HG02885 (cell line): ENCODE results near the gene ZNF688.

Experiments used
- ATAC-seq: cut with Tn5 transposase; IDR thresholded peaks from one replicate; pipeline ENCODE4 v1.9.1; 2021; ENCODE audit warnings: mild to moderate bottlenecking; ENCODE audit not compliant: unreplicated experiment, poor library complexity

ZNF688 gene

DNA sequence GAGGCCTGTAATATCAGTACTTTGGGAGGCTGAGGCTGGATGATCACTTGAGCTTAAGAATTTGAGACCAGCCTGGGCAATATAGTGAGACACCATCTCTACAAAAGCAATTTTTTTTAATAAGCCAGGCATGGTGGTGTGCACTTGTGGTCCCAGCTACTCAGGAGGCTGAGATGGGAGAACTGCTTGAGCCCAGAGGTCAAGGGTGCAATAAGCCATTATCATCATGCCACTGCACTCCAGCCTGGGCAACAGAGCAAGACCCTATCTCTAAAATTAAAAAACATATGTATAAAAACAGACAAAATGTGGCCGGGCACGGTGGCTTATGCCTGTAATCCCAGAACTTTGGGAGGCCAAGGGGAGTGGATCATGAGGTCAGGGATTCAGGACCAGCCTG is 17.1 kb upstream of the ZNF688 start:
- no peak for ATAC-seq

DNA sequence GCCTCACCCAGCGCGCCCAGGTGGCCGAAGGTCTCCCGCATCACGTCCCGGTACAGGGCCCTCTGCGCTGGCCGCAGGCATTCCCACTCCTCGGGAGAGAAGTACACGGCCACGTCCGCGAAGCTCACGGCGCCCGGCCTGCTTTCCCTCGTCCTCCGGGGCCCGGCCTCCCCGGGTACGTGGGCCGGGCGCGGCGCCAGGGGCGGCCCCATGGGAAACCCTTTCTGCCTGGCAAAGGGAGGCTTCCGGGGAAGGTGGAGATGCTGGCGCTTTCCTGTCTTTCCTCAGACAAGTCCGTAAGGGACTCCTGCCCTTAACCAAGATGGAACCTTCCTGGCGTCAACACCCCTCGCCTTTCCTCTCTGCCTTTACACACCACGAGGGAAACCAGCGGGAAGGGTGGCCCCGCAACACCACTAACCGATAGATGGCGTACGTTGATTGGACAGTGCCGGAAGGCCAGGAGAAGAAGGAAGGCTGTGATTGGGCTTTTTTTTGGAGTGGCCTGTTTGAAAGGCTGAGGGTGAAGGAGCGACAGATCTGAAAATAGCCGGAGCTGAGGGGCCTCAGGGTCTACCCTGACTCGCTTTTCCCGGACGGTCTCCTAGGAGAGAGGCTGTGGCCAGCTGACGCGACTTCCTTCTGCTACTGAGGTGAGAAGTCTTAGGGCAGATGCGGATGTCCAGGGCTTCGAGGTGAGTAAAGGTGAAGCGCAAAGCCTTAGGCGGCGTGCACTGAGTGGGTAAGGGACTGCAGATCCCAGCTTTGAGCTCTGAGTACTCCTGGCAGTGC is 14.1 kb upstream of the ZNF688 start, which contains the start of gene ZNF785:
TSS of gene ZNF785 (minus strand) at position 298 of the 792 bp plus-strand sequence. CDS start at position 212, 86 bp downstream.
- ATAC-seq: peak; percentile 91

DNA sequence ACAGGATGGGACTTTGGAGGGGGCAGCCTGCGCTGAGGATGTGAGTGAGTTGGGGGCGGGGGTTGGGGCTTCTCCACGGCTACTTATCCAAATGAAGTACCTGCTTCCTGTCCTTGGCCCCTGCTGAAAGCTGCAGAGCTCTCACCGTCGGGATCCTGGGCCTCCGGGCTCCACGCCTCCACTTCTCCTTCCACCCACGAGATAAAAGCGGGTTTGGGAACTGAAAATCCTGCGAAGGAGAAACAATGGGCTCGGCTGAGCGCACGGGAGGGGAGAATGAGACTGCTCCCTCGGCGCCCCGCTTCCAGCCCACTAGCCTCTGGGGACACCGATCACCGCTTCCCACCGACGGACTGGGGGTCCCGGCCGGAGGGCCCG is 13.5 kb upstream of the ZNF688 start:
- ATAC-seq: peak; percentile 35

DNA sequence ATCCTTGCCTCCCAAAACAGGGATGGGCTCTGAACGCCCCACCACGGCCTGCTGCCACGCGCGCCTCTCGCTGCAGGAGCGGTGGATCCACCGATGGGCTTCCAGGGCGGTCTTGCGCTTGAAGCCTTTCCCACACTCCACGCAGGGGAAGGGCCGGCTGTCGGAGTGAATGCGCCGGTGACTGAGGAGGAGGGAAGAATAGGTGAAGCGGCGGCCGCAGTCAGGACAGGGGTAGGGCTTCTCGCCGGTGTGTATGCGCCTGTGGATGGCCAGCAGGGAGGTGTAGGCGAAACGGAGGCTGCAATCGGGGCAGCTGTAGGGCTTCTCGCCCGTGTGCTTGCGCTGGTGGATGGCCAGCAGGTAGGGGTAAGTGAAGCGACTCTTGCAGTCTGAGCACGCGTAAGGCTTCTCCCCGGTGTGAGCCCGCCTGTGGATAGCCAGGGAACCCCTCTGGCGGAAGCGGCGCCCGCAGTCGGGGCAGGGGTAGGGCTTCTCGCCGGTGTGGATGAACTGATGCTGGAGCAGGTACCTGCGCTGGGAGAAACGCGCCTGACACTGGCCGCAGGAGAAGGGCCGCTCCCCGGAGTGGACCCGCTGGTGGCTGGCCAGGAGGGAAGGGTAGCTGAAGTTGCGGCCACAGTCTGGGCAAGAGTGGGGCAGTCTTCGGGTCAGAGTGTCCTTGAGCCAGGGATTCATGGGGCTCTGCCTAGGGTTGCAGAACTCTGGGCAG is 11.3 kb upstream of the ZNF688 start:
- ATAC-seq: no peak

DNA sequence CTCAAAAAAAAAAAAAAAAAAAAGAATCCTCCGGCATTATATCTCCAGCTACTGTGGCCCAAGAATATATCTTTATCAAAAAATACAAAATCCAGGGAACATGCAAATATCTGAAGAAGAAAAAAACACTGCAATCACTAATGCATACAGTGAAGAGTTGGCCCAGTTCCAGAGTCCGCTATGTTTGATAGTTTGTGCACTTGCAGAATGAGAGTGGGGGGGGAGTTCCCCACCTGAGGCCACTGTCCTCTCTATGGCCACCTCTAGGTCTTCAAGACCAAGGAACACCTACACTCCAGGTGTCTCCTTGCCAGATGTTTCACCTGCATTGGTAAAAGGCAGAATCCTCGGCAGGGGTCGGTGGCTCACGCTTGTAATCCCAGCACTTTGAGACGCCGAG is 9.9 kb upstream of the ZNF688 start:
- ATAC-seq: no peak

DNA sequence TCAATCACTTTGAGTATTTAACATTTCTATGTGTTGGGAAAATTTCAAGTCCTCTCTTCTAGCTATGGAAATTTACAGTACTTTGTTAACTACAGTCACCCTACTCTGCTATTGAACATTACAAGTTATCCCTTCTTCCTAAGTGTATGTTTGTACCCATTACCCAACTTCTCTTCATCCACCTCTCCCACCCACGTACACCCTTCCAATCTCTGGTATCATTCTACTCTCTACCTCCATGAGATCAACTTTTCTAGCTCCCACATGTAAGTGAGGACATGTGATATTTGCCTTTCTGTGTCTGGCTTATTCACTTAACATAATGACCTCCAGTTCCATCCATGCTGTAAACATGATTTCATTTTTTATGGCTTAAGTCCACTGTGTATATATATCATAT is 3.2 kb upstream of the ZNF688 start:
- no peak for ATAC-seq

DNA sequence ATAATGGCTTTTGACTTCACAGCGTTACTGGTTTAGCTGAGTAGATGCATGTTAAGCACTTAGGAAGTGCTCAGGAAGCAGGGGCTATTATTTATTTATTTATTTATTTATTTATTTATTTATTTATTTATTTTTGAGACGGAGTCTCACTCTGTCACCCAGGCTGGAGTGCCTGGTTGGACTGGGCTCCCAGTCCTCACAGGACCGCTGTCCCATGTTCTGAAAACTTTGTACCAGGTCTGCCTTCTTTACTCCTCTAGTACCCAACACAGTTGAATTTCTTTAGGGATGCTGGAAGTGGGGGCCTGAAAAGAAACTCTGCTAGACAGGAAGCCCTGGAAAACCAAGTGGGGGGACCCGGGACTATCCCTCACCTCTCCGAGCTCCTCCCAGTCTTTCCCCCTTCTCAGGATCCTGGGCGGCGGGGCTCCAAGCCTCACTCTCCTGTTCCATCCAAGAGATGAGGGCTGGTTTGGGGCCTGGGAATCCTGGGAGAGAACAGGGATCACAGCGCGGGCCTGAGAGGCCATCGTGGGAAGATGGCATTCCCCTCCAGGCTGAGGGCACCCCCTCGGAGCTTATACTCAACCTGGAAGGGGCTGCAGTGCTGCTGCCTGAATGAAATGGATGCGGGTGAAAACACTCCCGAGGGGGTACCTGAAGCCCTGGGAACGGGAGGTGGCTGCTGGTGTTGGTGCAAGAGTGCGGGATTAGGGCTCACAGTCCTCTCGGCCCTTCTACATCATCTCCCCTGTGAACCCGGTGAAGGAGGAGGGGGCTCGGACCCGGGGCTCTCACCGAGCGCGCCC is 674 bp downstream of the ZNF688 start:
- no peak for ATAC-seq

DNA sequence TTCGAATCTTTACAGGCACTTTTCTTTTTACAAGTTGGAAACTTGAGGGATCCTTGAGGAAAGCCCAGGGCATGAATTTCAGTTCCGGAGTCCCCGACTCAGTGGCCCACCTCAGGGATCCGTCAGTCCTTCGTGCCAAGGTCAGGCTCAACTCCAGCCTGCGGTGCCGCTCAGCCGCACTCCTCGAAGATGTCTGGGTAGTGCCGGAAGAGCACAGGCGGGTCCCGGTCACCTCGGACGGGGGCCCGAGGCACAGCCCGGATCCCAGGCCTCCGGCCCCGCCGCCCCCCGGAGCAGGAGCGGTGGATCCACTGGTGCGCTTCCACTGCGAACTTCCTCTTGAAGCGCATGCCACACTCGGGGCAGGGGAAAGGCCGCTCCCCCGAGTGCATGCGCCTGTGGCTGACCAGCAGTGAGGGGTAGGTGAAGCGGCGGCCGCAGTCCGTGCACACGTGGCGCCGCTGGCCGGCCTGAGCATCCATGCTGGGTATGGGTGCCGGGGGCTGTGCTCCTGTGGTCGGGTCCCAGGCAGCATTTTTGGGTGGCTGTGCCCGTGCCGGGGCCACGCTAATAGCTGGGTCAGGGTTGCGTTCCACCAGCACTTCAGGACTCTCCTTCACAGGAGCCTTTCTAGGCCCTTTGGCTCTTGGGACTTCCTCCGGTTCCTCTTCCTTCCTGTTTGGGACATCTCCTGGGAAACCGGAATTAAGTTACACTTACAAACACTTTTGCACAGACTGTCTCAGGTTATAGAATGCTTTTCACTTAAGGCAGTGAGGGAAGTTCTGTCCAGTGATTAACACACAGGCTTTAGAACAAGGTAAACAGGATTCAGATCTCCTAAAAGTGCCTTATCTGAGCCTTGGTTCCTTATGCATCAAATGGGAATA is 1.5 kb downstream of the ZNF688 start:
- no peak for ATAC-seq

DNA sequence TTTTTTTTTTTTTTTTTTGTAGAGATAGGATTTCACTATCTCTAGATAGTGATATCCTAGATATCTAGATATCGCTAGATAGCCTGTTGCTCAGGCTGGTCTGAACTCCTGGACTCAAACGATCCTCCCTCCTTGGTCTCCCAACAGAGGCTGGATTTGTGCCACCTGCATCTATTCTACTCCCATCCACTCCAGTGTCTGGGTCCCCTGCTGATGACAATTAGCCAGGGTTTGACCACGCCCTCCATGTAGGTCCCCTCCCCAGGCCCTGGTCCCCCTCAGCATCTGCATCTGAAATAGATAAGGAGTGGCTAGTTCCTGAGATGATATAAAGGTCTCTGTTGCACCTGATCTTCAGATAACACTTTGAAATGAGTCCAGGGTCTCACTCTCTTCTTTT is 2.2 kb downstream of the ZNF688 start:
- ATAC-seq: no peak

DNA sequence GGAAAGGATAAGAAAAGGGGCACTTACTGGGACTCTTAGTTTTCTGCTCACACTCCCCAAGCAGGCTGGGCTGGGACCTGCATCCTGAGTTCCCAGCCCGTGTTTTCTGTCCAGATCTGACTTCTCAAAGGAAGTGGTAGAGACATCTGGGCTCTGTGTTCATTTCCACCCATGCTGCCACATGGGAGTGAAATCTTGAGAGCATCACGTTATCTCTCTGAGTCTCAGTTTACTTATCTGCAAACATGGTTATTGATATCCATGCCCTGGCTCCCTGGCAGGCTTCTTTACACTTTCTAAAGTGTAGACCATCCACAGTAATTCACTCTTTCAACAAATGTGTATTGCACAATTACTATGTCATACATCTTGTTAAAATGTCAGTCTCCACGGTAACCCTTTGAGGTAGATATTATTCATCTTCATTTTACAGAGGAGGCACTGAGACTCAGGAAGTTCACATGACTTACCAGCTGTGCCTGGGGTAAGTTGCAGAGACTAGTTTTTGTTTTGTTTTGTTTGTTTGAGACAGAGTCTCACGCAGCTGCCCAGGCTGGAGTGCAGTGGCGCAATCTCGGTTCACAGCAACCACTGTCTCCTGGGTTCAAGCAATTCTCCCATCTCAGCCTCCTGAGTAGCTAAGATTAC is 3.4 kb downstream of the ZNF688 start:
- ATAC-seq: no peak

DNA sequence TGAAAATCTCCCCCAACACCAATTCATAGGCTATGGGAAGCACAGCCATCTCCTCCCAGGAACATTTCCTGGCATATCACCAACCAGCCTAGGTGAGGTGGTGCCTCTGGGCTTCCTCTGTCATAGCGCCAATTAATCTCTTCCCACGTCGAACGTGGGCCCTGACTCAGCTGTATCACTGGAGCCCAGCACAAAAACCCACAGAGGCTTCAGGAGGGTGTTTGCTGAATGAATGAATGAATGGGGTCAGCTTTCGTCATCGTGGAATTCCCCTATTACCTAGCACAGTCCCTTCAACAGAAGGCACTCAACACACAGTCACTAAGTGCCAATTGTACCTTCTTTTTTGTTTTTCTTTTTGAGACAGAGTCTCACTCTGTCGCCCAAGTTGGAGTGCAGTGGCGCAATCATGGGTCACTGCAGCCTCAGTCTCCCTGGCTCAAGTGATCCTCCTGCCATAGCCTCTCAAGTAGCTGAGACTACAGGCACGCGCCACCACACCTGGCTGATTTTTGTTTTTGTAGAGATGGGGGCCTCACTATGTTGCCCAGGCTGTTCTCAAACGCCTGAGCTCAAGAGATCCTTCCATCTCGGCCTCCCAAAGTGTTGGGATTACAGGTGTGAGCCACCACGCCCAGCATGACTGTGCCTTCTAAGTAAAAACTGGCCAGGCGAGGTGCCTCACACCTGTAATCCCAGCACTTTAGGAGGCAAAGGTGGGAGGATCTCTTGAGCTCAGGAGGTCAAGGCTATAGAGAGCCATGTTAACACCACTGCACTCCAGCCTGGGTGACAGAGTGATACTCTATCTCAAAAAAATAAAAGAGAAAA is 4.1 kb downstream of the ZNF688 start:
- no peak for ATAC-seq

DNA sequence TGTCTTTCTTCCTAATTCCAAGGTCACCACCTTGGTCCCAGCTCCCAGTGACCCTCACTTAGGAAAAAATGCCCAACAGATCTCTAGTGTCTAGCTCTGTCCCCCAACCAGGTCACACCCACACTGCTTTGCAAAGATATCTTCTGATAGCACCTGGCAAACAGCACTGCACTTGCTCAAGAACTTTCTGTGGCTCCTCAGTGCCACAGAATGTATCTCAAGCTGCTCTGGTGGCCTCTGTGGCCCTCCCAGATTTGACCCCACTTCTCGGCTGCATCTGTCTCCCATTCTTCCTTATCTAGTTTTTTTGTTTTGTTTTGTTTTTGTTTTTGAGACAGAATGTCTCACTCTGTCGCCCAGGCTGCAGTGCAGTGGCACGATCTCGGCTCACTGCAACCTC is 5.0 kb downstream of the ZNF688 start:
- no peak for ATAC-seq

DNA sequence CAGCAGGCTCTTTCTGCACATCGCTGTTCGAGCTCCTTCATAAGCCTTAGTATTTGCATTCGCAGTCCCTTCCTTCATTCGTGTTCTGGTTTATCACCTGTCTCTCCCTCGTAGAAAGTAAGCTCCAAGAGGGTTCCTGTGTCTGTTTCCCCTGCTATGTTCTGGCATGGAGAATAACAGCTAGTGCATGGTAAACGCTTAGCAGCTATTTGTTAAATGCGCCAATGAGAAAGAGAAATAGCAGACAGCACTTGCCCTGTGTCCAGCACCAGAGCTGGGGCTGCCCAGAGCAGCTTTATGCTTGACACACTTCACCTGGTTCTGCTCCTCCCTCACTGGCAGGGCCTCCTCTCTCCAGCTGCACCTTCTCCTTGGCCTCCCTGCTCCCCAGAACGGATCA is 5.5 kb downstream of the ZNF688 start:
- no peak for ATAC-seq

DNA sequence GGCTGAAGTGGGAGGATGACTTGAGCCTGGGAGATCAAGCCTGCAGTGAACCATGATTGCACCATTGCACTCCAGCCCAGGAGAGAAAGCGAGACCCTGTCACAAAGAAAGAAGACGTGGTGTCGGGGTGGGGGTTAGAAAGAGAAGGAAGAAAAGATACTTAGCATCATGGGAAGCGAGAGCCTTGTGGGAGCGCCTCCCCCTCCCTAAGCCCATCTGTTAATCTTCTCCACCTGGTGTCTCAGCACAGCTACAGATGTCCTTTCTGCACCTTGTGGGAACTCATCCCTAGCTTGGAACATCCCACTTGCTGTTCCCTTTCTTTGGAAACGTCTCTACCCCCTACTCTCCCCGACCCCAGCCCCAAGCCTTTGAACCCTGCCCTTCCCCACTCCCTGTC is 6.0 kb downstream of the ZNF688 start:
- ATAC-seq: no peak

DNA sequence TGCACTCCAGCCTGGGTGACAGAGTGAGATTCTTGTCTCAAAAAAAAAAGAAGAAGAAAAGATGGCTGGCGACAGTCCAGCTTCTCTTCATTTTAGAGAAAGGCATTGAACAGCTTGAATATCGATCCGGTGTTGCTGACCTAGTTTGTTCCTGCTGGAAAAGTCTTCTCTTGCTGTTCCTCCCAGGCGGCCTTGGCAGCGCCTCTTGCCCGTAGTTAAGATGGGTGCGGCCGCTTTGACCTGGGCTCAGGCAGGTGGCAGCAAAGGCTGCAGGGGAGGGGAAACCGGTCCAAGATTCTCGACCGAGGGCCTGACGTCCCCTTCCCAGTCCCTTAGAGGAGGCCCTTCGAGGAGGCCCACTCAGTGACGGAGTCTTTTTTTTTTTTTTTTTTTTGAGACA is 9.5 kb downstream of the ZNF688 start:
- ATAC-seq: no peak

DNA sequence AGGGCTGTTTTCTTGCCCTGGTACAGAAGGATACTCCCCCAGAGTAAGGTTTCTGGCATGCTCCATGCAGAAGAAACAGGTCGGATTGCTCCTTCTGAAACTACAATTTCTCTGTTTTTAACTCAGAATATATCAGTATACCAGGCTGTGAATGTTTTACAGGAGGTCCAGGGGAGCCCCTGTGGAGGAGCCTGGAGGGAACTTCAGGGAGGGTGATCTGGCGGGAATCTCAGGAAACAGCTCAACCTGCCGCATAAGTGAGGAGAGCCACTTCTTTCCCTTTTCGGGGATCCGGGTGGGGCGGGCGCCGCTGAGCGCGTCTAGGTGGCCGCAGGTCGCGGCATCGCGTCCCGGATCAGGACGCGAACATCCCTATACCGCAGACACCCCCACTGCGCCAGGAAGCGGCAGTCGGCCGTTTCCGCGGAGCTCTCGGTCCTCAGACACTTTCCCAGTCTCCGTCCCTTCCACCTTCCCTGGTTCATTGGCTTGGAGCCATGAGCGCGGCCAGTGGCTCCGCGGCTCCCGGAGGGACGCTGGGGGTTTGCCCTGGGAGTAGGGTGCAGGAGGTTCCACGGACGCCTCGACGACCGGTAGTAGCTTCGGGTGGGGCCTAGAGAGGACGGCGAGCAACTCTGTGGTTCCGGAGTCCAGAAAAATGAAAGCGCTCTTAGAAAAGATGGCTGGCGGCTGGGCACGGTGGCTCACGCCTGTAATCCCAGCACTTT is 10.3 kb downstream of the ZNF688 start:
- ATAC-seq: no peak

DNA sequence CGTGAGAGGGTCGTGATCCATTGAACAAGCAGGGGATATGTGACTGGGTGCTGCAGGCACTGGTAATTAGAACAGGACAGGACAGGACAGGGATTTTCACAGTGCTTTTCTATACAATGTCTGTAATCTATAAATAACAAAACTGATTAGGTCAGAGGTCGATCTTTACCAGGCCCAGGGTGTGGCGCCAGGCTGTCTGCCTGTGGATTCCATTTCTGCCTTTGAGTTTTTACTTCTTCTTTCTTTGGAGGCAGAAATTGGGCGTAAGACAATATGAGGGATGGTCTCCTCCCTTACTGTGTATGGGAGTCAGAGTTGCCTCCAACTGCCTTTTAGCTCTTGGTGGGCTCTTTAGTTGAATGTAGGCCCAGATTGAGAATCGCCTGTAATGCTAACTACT is 11.8 kb downstream of the ZNF688 start:
- ATAC-seq: no peak

DNA sequence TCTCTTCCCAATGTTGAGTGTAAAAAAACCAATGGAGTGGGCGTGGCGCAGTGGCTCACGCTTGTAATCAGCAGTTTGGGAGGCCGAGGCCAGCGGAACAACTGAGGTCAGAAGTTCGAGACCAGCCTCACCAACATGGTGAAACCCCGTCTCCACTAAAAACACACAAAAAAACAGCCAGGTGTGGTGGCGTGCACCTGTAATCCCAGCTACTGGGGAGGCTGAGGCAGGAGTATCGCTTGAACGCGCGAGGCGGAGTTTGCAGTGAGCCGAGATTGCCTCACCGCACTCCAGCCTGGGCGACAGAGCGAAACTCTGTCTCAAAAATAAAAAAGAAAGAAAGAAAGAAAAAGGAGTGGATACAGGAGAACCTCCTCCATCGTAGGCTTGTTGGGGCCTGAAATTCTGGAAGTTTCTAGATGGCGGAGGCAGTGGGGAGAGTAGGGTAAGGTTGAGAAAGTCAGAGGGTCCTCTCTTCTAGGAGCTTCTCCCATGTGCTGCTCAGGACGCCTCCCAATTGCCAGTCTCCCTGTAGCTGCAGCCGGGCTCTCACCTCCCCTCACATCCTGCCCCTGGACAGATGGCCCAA is 12.6 kb downstream of the ZNF688 start:
- no peak for ATAC-seq
